H1 (cell line): ENCODE measurements around the gene PYGL. TPM values are rescaled to one million over a fixed set of nuclear protein-coding genes. Genes with fewer than 3 reads are reported as not detected.

Source experiments
- CTCF ChIA-PET: fragments of 300-600 bp; sonication (Branson Sonifier 250); formaldehyde crosslinking; loops from one replicate; lab custom pipeline; 2021; ENCODE audit not compliant: partially characterized antibody; lab: Charles Lee
- POLR2A ChIA-PET: fragments of 300-600 bp; sonication (Branson Sonifier 250); formaldehyde crosslinking; loops from one replicate; lab custom pipeline; 2021; ENCODE audit warnings: inconsistent platforms; ENCODE audit not compliant: partially characterized antibody; lab: Charles Lee
- DNase-seq, 2 experiments: peaks; one replicate each; pipeline versions ENCODE4 v3.0.0 to v3.0.0-alpha.2; 2010 to 2022; ENCODE audit warnings: low spot score in 2 of 2, low read depth in 1 of 2, mixed read lengths in 1 of 2
- FAIRE-seq: peaks from 2 replicates; lab custom pipeline; 2011; peaks lifted over from hg19 to GRCh38; lab: Jason Lieb, UNC
- H2AFZ ChIP-seq: 2 replicates; pipeline ENCODE4 v1.8.1; 2012; ENCODE audit warnings: low read length, inconsistent platforms
- H2AK5ac ChIP-seq: 2 replicates; pipeline ENCODE4 v1.6.1; 2013; ENCODE audit warnings: low read depth, low read length
- H2BK120ac ChIP-seq: replicated peaks from 2 replicates; pipeline ENCODE3; 2013; ENCODE audit warnings: low read depth, low read length, inconsistent platforms
- H2BK12ac ChIP-seq: 2 replicates; pipeline ENCODE4 v1.6.1; 2013; ENCODE audit warnings: low read depth, low read length
- H2BK15ac ChIP-seq: 2 replicates; pipeline ENCODE4 v1.6.1; 2013; ENCODE audit warnings: low read length
- H2BK20ac ChIP-seq: 2 replicates; pipeline ENCODE4 v1.6.1; 2013; ENCODE audit warnings: low read length
- H2BK5ac ChIP-seq: 2 replicates; pipeline ENCODE4 v1.6.1; 2013; ENCODE audit warnings: low read depth, low read length
- H3K14ac ChIP-seq: 2 replicates; pipeline ENCODE4 v1.6.1; 2013; ENCODE audit warnings: inconsistent platforms; ENCODE audit not compliant: insufficient read length
- H3K18ac ChIP-seq: 2 replicates; pipeline ENCODE4 v1.6.1; 2013; ENCODE audit warnings: low read length; ENCODE audit errors: extremely low read depth
- H3K23ac ChIP-seq: 2 replicates; pipeline ENCODE4 v1.6.1; 2013; ENCODE audit warnings: inconsistent platforms; ENCODE audit not compliant: insufficient read length
- H3K23me2 ChIP-seq: 2 replicates; pipeline ENCODE4 v1.6.1; 2013; ENCODE audit warnings: low read depth, low read length
- H3K27ac ChIP-seq: 2 replicates; pipeline ENCODE4 v1.6.1; 2011; ENCODE audit warnings: low read depth, low read length, inconsistent platforms
- H3K27me3 ChIP-seq, 4 experiments: replicated peaks in 1 of 4; 1 replicate in 1 of 4; 2 replicates in 3 of 4; pipeline versions ENCODE4 v1.6.1 to v1.8.1; 2011 to 2013; ENCODE audit warnings: low read length in 3 of 4, mild to moderate bottlenecking in 3 of 4, inconsistent platforms in 2 of 4, mixed read lengths in 2 of 4, moderate library complexity in 1 of 4; ENCODE audit not compliant: control insufficient read depth in 3 of 4, insufficient read depth in 3 of 4; ENCODE audit errors: extremely low read depth in 1 of 4
- H3K36me3 ChIP-seq, 4 experiments: 2 replicates each; pipeline versions ENCODE4 v1.6.1 to v1.8.1; 2011 to 2013; ENCODE audit warnings: mild to moderate bottlenecking in 4 of 4, low read length in 3 of 4, moderate library complexity in 2 of 4, control low read depth in 1 of 4, inconsistent platforms in 1 of 4; ENCODE audit not compliant: insufficient read depth in 4 of 4, control insufficient read depth in 2 of 4
- H3K4ac ChIP-seq: replicated peaks from 2 replicates; pipeline ENCODE3; 2013; ENCODE audit warnings: low read length, low read depth, mixed read lengths, inconsistent platforms; ENCODE audit not compliant: insufficient read length
- H3K4me1 ChIP-seq, 4 experiments: replicated peaks in 1 of 4; 1 replicate in 1 of 4; 2 replicates in 3 of 4; pipeline versions ENCODE4 v1.6.1 to v1.8.1; 2011 to 2013; ENCODE audit warnings: low read length in 3 of 4, inconsistent platforms in 2 of 4, mixed read lengths in 1 of 4; ENCODE audit not compliant: insufficient read depth in 4 of 4, control insufficient read depth in 3 of 4
- H3K4me2 ChIP-seq, 2 experiments: 2 replicates each; pipeline versions ENCODE4 v1.6.1 to v1.8.1; 2011 to 2013; ENCODE audit warnings: low read depth in 2 of 2, low read length in 2 of 2, control low read depth in 1 of 2, inconsistent platforms in 1 of 2, mild to moderate bottlenecking in 1 of 2; ENCODE audit not compliant: insufficient read depth in 1 of 2
- H3K4me3 ChIP-seq, 4 experiments: fragments of 200-600, 300-600 bp in 1 of 4; sonication (generic), shearing (Covaris generic), sonication (Bioruptor Twin) in 1 of 4; 2 replicates each; pipeline versions ENCODE4 v1.5.1 to v1.8.1; 2011 to 2016; ENCODE audit warnings: low read length in 4 of 4, low read depth in 3 of 4, control low read depth in 2 of 4, inconsistent platforms in 2 of 4, mild to moderate bottlenecking in 2 of 4, mixed read lengths in 1 of 4, moderate library complexity in 1 of 4; ENCODE audit not compliant: insufficient read depth in 2 of 4; ENCODE audit errors: extremely low read depth in 1 of 4
- H3K56ac ChIP-seq: replicated peaks from 2 replicates; pipeline ENCODE3; 2013; ENCODE audit warnings: low read depth, mild to moderate bottlenecking, mixed read lengths, low read length, inconsistent platforms; ENCODE audit not compliant: insufficient read length
- H3K79me1 ChIP-seq: 2 replicates; pipeline ENCODE4 v1.6.1; 2013; ENCODE audit warnings: low read depth, low read length, control low read depth
- H3K79me2 ChIP-seq, 2 experiments: 2 replicates each; pipeline versions ENCODE4 v1.6.1 to v1.8.1; 2012 to 2013; ENCODE audit warnings: low read length in 2 of 2, mild to moderate bottlenecking in 2 of 2, inconsistent platforms in 1 of 2; ENCODE audit not compliant: insufficient read depth in 2 of 2, control insufficient read depth in 1 of 2
- H3K9ac ChIP-seq, 4 experiments: replicated peaks in 1 of 4; 1 replicate in 1 of 4; 2 replicates in 3 of 4; pipeline versions ENCODE4 v1.6.1 to v1.8.1; 2011 to 2013; ENCODE audit warnings: low read depth in 3 of 4, low read length in 3 of 4, control low read depth in 2 of 4, mild to moderate bottlenecking in 2 of 4, moderate library complexity in 2 of 4, inconsistent platforms in 1 of 4; ENCODE audit errors: extremely low read depth in 1 of 4
- H3K9me3 ChIP-seq, 2 experiments: 2 replicates each; pipeline versions ENCODE4 v1.6.1 to v1.8.1; 2012 to 2013; ENCODE audit warnings: mild to moderate bottlenecking in 2 of 2, moderate library complexity in 2 of 2, control low read depth in 1 of 2, inconsistent platforms in 1 of 2, low read depth in 1 of 2, low read length in 1 of 2, mixed read lengths in 1 of 2; ENCODE audit not compliant: insufficient read depth in 2 of 2
- H4K20me1 ChIP-seq, 2 experiments: replicated peaks in 1 of 2; 2 replicates each; pipeline versions ENCODE3 to v1.8.1; 2011 to 2013; ENCODE audit warnings: inconsistent platforms in 2 of 2, low read length in 2 of 2, mild to moderate bottlenecking in 1 of 2; ENCODE audit not compliant: insufficient read depth in 2 of 2, control insufficient read depth in 1 of 2
- H4K5ac ChIP-seq: 2 replicates; pipeline ENCODE4 v1.6.1; 2013; ENCODE audit warnings: low read length, low read depth, mixed read lengths, inconsistent platforms; ENCODE audit not compliant: insufficient read length
- H4K8ac ChIP-seq: 2 replicates; pipeline ENCODE4 v1.8.0; 2013; ENCODE audit warnings: mild to moderate bottlenecking, moderate library complexity, low read length, inconsistent platforms; ENCODE audit not compliant: insufficient read depth; ENCODE audit errors: extremely low read depth
- H4K91ac ChIP-seq: replicated peaks from 2 replicates; pipeline ENCODE3; 2013; ENCODE audit warnings: low read length, mixed read lengths, inconsistent platforms; ENCODE audit not compliant: insufficient read length
- CBX5 ChIP-seq: fragments of 300-800, 300-1000 bp; sonication (generic); IDR thresholded peaks from 2 replicates; pipeline ENCODE4 v1.7.1; 2016; ENCODE audit warnings: antibody characterized with exemption, low read length, low read depth
- RXRA ChIP-seq: IDR thresholded peaks from 2 replicates; pipeline ENCODE4 v1.6.1; 2011; ENCODE audit warnings: low read depth, mild to moderate bottlenecking, low read length, moderate library complexity; ENCODE audit not compliant: insufficient read depth
- TCF12 ChIP-seq: IDR thresholded peaks from 2 replicates; pipeline ENCODE4 v1.6.1; 2011; ENCODE audit warnings: low read depth, mild to moderate bottlenecking, low read length
- WGBS, 2 experiments: shearing (Covaris generic) in 1 of 2; methylation state at CpG; one replicate each; pipeline versions ENCODE4 v1.1.6 to v1.1.7; 2013 to 2015; ENCODE audit warnings: low lambda C conversion rate in 2 of 2, mixed read lengths in 2 of 2, inconsistent platforms in 1 of 2, low coverage in 1 of 2, missing lambda C conversion rate in 1 of 2; ENCODE audit not compliant: insufficient replicate concordance in 2 of 2, insufficient coverage in 1 of 2, insufficient read length in 1 of 2; ENCODE audit errors: extremely low coverage in 1 of 2, missing lambda C conversion rate in 1 of 2; 5-methylcytosine and 5-hydroxymethylcytosine counted together
- polyA plus RNA-seq, 7 experiments: library from polyadenylated mRNA; depleted of rRNA in 3 of 7; stranded (reverse) in 5 of 7; unstranded in 2 of 7; fragments of >200 nt in 5 of 7; fragments of 200-250 nt in 2 of 7; gene quantifications; 1 replicate in 5 of 7; 2 replicates in 1 of 7; 4 replicates in 1 of 7; pipeline versions ENCODE4 v1.2.1 to v1.2.3, GENCODE V29; 2011 to 2013; ENCODE audit warnings: missing spikeins in 2 of 7, mixed read lengths in 2 of 7
- total RNA-seq: library from RNA; stranded (reverse); fragmentation: NEBNext Ultra II Directional; extraction: Animal tissue kit (Norgen Biotek cat#: 25700); gene quantifications from 2 replicates; pipeline ENCODE4 v1.2.1, GENCODE V29; 2021

Gene PYGL
- total and polyA plus RNA-seq, 2 of the 8 experiments (the other 6 are each of a cell fraction or from before 2014, with no cell fraction given): 26.1 to 50.5 TPM

DNA sequence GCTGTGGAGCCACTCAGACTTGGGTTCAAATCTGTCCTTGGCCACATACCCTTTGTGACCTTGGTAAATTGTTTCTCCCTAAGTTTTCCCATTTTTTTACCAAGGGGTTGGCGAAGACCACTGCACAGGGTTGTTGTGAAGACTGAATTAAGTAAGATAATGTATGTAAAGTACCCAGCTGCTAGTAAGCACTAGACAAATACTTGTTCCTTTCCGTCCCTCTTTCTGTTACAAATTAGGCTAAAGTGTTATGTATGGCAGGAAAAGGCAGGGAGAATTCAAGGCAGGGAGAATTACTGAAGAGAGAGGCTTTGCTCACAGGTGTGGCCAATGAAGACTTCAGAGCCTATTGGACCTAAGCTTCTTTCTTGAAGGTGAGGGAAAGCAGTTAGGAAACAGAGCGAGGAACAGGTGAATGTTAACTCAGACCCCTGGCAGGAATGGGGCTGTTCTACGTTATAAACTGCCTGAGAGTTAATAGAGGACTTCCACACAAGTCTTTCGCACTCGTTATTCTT is 46.6 kb downstream of the PYGL start:
- H3K23ac ChIP-seq: no peak overlapping the region
- H2BK5ac ChIP-seq: peak overlapping the region; percentile 36; the same call in 1 of the 2 replicates
- POLR2A ChIA-PET: interaction anchor here (2.3 kb wide), 1 partner anchor 13 kb away, joined by 9 read pairs; no protein-coding TSS in a partner anchor
- peak in 1 of 2 experiments; percentile 27 for DNase-seq
- H3K4ac ChIP-seq: no peak overlapping the region
- H3K27ac ChIP-seq: peak overlapping the region; percentile 51; the same call in 1 of the 2 replicates
- no peak overlapping the region for H2BK15ac ChIP-seq
- H2AK5ac ChIP-seq: no peak overlapping the region; the same call in 1 of the 2 replicates
- H2BK12ac ChIP-seq: peak overlapping the region; percentile 32; the same call in 1 of the 2 replicates
- no peak overlapping the region for H3K56ac ChIP-seq
- H4K5ac ChIP-seq: no peak overlapping the region
- no peak overlapping the region for H4K8ac ChIP-seq
- TF ChIP-seq TCF12: 0 out of 2 replicates have a peak, but pooled peaks have one; percentile 10
- no peak for TF ChIP-seq RXRA
- TF ChIP-seq CBX5: no peak
- H3K4me3 ChIP-seq: peak overlapping the region in 1 of 4 experiments; percentile 2; a peak in 1 of 8 replicates
- H3K18ac ChIP-seq: no peak overlapping the region
- H3K14ac ChIP-seq: no peak overlapping the region
- H4K91ac ChIP-seq: peak overlapping the region; percentile 70
- no peaks in the 10 kb centered on the region; the same call in 1 of the 2 replicates for H3K79me1 ChIP-seq
- H2BK120ac ChIP-seq: peak overlapping the region; percentile 52
- H2BK20ac ChIP-seq: peak overlapping the region; percentile 76; the same call in 1 of the 2 replicates
- no peaks in the 10 kb centered on the region for H3K23me2 ChIP-seq
- H3K27me3 ChIP-seq: no peaks in the 10 kb centered on the region
- H3K9ac ChIP-seq: no peak overlapping the region
- no peaks in the 10 kb centered on the region for H3K36me3 ChIP-seq
- peak overlapping the region; percentile 30 to 42; a peak in 2 of 4 replicates for H3K4me2 ChIP-seq
- H3K79me2 ChIP-seq: no peaks in the 10 kb centered on the region
- H3K4me1 ChIP-seq: peaks cover 0 to 17% (median 13%) of the 10 kb centered on the region in 4 experiments; a peak in 5 of 7 replicates
- H3K9me3 ChIP-seq: no peaks in the 10 kb centered on the region
- H2AFZ ChIP-seq: no peak overlapping the region
- WGBS, 2 experiments: 48% methylated on average over 6 of the region's 6 CpGs; no CpG with 5 or more reads in 1 of the 2 experiments
- FAIRE-seq: no peak
- H4K20me1 ChIP-seq: no peaks in the 10 kb centered on the region
- CTCF ChIA-PET: no interaction called here
